Heart left ventricle (tissue), 16 donors: ENCODE data around the gene SLC30A7. TPM values are rescaled to one million over a fixed set of nuclear protein-coding genes. Genes with fewer than 3 reads are reported as not detected.
A peak's percentile ranks its signal among the peaks of the same experiment; 100 is the strongest.

ENCODE experiments used
- ATAC-seq, 4 donors: fragments of 200-7000 bp; cut with Tn5 transposase; one replicate each; pipeline ENCODE4 v1.9.1; 2020 to 2022; ENCODE audit warnings: moderate library complexity in 4 of 4, mild to moderate bottlenecking in 3 of 4, moderate number of reproducible peaks in 1 of 4
- DNase-seq, 5 donors: peaks; one replicate each; pipeline ENCODE4 v3.0.0-alpha.2; 2020
- H3K27ac ChIP-seq, 12 donors: fragments of 200-600 bp; sonication (generic) in 4 of 12; one replicate each; pipeline versions ENCODE4 v1.5.0 to v1.8.0; 2016 to 2022; ENCODE audit warnings: mild to moderate bottlenecking in 2 of 12
- H3K27me3 ChIP-seq, 9 donors: fragments of 200-600 bp; sonication (generic) in 2 of 9; one replicate each; pipeline versions ENCODE4 v1.5.1 to v1.8.0; 2016 to 2022; ENCODE audit warnings: mild to moderate bottlenecking in 3 of 9
- H3K36me3 ChIP-seq, 9 donors: fragments of 200-600 bp; sonication (generic) in 2 of 9; one replicate each; pipeline versions ENCODE4 v1.5.0 to v1.8.0; 2018 to 2022; ENCODE audit warnings: mild to moderate bottlenecking in 2 of 9
- H3K4me1 ChIP-seq, 12 donors: fragments of 200-600 bp; sonication (generic) in 4 of 12; one replicate each; pipeline versions ENCODE4 v1.5.0 to v1.8.0; 2016 to 2022; ENCODE audit warnings: mild to moderate bottlenecking in 3 of 12
- H3K4me3 ChIP-seq, 12 donors: fragments of 200-600 bp; sonication (generic) in 4 of 12; one replicate each; pipeline versions ENCODE4 v1.5.0 to v1.8.0; 2017 to 2022; ENCODE audit warnings: mild to moderate bottlenecking in 9 of 12, moderate library complexity in 4 of 12
- H3K9me3 ChIP-seq, 12 donors: fragments of 200-600 bp; sonication (generic) in 4 of 12; one replicate each; pipeline versions ENCODE4 v1.5.0 to v1.8.0; 2016 to 2022; ENCODE audit warnings: mild to moderate bottlenecking in 1 of 12
- CTCF ChIP-seq, 12 donors: fragments of 200-600 bp; sonication (generic) in 4 of 12; IDR thresholded peaks; one replicate each; pipeline versions ENCODE4 v1.5.0 to v1.8.0; 2018 to 2022; ENCODE audit warnings: antibody characterized with exemption in 12 of 12, mild to moderate bottlenecking in 5 of 12
- POLR2A ChIP-seq, 2 donors: fragments of 450-650 bp; IDR thresholded peaks; one replicate each; pipeline ENCODE4 v1.6.1; 2017; ENCODE audit warnings: antibody characterized with exemption in 2 of 2, mild to moderate bottlenecking in 2 of 2, moderate library complexity in 2 of 2
- WGBS, 4 donors: extraction: QIAGEN DNeasy Blood & Tissue Kit in 2 of 4; methylation state at CpG; one replicate each; pipeline versions ENCODE4 v1.1.5 to v1.1.7; 2013 to 2018; 5-methylcytosine and 5-hydroxymethylcytosine counted together
- intact Hi-C, 10 donors: fragments of 100-400 bp; cut with DNase I; formaldehyde crosslinking; loops; one replicate each; pipeline versions ENCODE4 v1.11.1 to v1.14.2; 2022
- polyA plus RNA-seq, 2 donors: library from polyadenylated mRNA; stranded (reverse); fragments of 200-250 nt; gene quantifications; one replicate each; pipeline ENCODE4 v1.2.3, GENCODE V29; 2013
- total RNA-seq, 9 donors: library from RNA; depleted of rRNA in 2 of 9; stranded (reverse); fragments of >200 nt in 2 of 9; fragmentation: NEBNext Ultra II Directional in 3 of 9; extraction: Animal tissue kit (Norgen Biotek cat#: 25700) in 3 of 9; gene quantifications; one replicate each; pipeline versions ENCODE4 v1.1.0 to v1.2.4, GENCODE V29; 2016 to 2023
- donor health status: ischemic (EF 13 %, LVEDD 7.1; RV severe dilation, severe dysfunction).
- donor health status: healthy with polysubstance abuse.
- donor health status: DM: no; HTN: yes; CAD: no.
- donor health status: DM: no; HTN: no; CAD: no.
- donor health status: ischemic (EF 25% LVEDD 6.9; RV normal size, moderate dysfunction).
- donor health status: ischemic (EF 25% LVEDD 5.7; RV mildly dilated, moderate dysfunction).
- donor health status: healthy.
- donor health status: DM: yes; HTN: yes; CAD: no.
- donor health status: ischemic (EF 35%, LVEDD 5.7; RV mildly dilated, moderate dysfunction).
- donor health status: nonischemic (EF 11% LVEDD 7.7; RV severe dilation, severe dysfunction).
- donor health status: DM: yes; HTN: yes; CAD: no.
- donor health status: PGD.
- donor health status: ischemic (EF 29% LVEDD 5.4; RV normal size, mild dysfunction).
- donor health status: nonischemic (EF 23%, LVEDD 6.1; RV moderate dilation, normal function).

SLC30A7 gene
- total and polyA plus RNA-seq, 11 donors: 1.6 to 19.4 (median 4.8) TPM

DNA sequence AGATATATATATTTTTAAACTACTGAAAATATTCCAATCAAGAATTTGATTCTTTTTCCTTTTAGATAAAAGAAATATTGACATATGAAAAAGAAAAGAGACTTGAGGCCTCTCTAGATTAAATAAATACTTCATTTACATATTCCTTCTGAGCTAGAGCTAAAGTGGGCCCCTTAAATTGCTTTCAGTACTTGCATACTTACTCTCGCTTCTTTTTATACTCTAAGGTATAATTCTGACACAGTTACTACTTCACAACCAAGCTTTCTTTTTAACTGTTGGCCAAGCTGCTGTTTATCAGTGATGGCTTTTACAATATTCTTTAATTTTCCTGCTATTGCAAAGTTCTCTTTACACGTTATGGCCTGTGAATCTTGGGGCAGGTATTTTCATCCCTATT is 25.9 kb upstream of the SLC30A7 start:
- H3K9me3 ChIP-seq: no peaks in the 10 kb centered on the region
- H3K27ac ChIP-seq: no peak overlapping the region
- H3K27me3 ChIP-seq: no peaks in the 10 kb centered on the region
- DNase-seq: no peak
- H3K4me3 ChIP-seq: no peak overlapping the region
- peaks cover 0 to 10% (median 2%) of the 10 kb centered on the region in 12 donors for H3K4me1 ChIP-seq
- 81 to 89% (median 86%) methylated on average over 2 of the region's 2 CpGs for WGBS, 4 donors
- peaks cover 0 to 8% (median 0%) of the 10 kb centered on the region in 9 donors for H3K36me3 ChIP-seq
- no peak for ATAC-seq
- intact Hi-C loops: loop anchor here (2.0 to 10.0 kb wide), 8 partner anchors 155 to 1065 kb away; partner anchors contain the start of gene VCAM1 (in 1 of the 10)
- TF ChIP-seq CTCF (IDR thresholded peaks at IDR 0.05) (no peak), POLR2A (IDR thresholded peaks at IDR 0.05) (no peak)

DNA sequence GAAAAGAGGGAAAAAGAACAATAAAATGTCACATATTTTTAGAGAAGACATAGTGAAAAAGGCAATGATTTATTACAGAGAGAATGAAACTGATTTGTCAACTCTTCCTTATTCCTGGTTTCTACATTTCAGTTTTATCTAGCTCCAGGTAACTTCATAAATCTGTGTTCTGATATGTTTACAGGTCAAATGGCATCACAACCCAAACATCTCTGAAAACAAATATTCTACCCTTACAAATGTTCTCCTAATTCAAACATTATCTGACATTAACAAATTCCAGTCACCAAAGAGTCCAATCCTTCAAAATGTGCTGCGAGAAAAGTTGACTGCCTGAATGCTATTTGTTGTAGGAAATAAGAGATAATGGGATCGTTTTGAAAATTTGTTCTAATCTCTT is 21.5 kb upstream of the SLC30A7 start:
- WGBS, 4 donors: 77 to 84% (median 81%) methylated on average over 2 of the region's 2 CpGs

GRCh38 chr1:100875228-100875627 is 20.7 kb upstream of the SLC30A7 start:
- Histone ChIP-seq H3K4me3 (no peak overlapping the region), H3K4me1 (no peaks in the 10 kb centered on the region), H3K9me3 (no peaks in the 10 kb centered on the region), H3K27me3 (no peaks in the 10 kb centered on the region), H3K27ac (no peak overlapping the region), H3K36me3 (peaks cover 0 to 23% (median 0%) of the 10 kb centered on the region in 9 donors)
- ATAC-seq (no peak), DNase-seq (no peak)
- WGBS, 4 donors: 89 to 94% (median 93%) methylated on average over 3 of the region's 3 CpGs
- intact Hi-C loops: no loop called here
- no peak for TF ChIP-seq POLR2A (IDR thresholded peaks at IDR 0.05)
- no peak for TF ChIP-seq CTCF (IDR thresholded peaks at IDR 0.05)

More for the DNA sequence above, 21.5 kb upstream of the SLC30A7 start:
- H3K27ac ChIP-seq: no peak overlapping the region
- H3K4me1 ChIP-seq: no peaks in the 10 kb centered on the region
- DNase-seq (no peak), ATAC-seq (no peak)
- H3K36me3 ChIP-seq: peaks cover 0 to 23% (median 0%) of the 10 kb centered on the region in 9 donors
- intact Hi-C loops: loop anchor here in 1 of 10 donors (5.0 kb wide), 1 partner anchor 1067 kb away; no protein-coding TSS in a partner anchor
- no peaks in the 10 kb centered on the region for H3K27me3 ChIP-seq
- no peaks in the 10 kb centered on the region for H3K9me3 ChIP-seq
- H3K4me3 ChIP-seq: no peak overlapping the region
- TF ChIP-seq POLR2A (IDR thresholded peaks at IDR 0.05): no peak

GRCh38 chr1:100876291-100876690 is 19.6 kb upstream of the SLC30A7 start:
- Histone ChIP-seq H3K27me3 (no peaks in the 10 kb centered on the region), H3K27ac (no peak overlapping the region), H3K36me3 (peaks cover 0 to 23% (median 0%) of the 10 kb centered on the region in 9 donors), H3K4me1 (no peaks in the 10 kb centered on the region), H3K9me3 (no peaks in the 10 kb centered on the region), H3K4me3 (no peak overlapping the region)
- ATAC-seq (no peak), DNase-seq (no peak)
- intact Hi-C loops: no loop called here
- TF ChIP-seq POLR2A (IDR thresholded peaks at IDR 0.05) (no peak), CTCF (IDR thresholded peaks at IDR 0.05) (no peak)

DNA sequence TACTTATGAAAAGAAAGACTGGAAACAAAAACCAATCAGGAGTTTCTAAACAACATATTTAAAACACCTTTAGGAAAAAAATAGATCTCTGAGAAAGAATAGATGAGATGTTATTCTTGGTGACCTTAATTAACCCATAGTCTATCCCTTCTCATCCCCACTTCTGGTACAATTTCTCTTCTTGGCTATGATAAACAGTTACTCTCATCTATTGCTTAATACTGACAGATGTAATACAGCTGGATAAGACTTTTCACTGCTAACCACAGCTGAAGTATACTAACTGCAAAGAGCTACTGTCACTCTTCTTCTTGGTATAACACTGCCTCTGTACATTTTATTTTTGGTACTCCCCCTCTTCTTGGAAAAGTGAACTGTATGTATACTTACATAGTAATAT is 16.5 kb upstream of the SLC30A7 start:
- TF ChIP-seq CTCF (IDR thresholded peaks at IDR 0.05) (no peak), POLR2A (IDR thresholded peaks at IDR 0.05) (no peak)
- H3K4me3 ChIP-seq: no peak overlapping the region
- DNase-seq: no peak
- H3K27ac ChIP-seq: no peak overlapping the region
- H3K9me3 ChIP-seq: no peaks in the 10 kb centered on the region
- H3K27me3 ChIP-seq: no peaks in the 10 kb centered on the region
- intact Hi-C loops: no loop called here
- peaks cover 0 to 19% (median 0%) of the 10 kb centered on the region in 9 donors for H3K36me3 ChIP-seq
- peak in 1 of 4 donors; percentile 41 for ATAC-seq
- peaks cover 0 to 8% (median 0%) of the 10 kb centered on the region in 12 donors for H3K4me1 ChIP-seq
